GM19468 (cell line): Measurements from ENCODE around the gene POLD3.
"Not testable (repeated sequence)": the region's sequence is repeated elsewhere in the genome, so short reads cannot be mapped to it uniquely, and the experiment has no call there.

Experiments used
- ATAC-seq: cut with Tn5 transposase; IDR thresholded peaks from one replicate; pipeline ENCODE4 v1.9.1; 2021; ENCODE audit warnings: mild to moderate bottlenecking, moderate library complexity, moderate number of reproducible peaks; ENCODE audit not compliant: unreplicated experiment; ENCODE audit errors: extremely low read depth

POLD3 gene

GRCh38 chr11:74581954-74582547 lies 10.3 kb upstream of the POLD3 start:
- no peak for ATAC-seq

- no peak for ATAC-seq
Observed at GRCh38 chr11:74583024-74583624, 9.3 kb upstream of the POLD3 start.

GRCh38 chr11:74590492-74590891 lies 1.9 kb upstream of the POLD3 start:
- ATAC-seq, result not testable (repeated sequence)

GRCh38 chr11:74592063-74592440 lies 330 bp upstream of the POLD3 start:
- no peak for ATAC-seq

GRCh38 chr11:74593463-74593862 lies 1.1 kb downstream of the POLD3 start:
- ATAC-seq, result no peak

GRCh38 chr11:74602637-74603556 lies 10.5 kb downstream of the POLD3 start:
- no peak for ATAC-seq

GRCh38 chr11:74603845-74604244 lies 11.5 kb downstream of the POLD3 start:
- ATAC-seq, result no peak

- ATAC-seq, result no peak
Observed at GRCh38 chr11:74604311-74604710, 11.9 kb downstream of the POLD3 start.

- no peak for ATAC-seq
Observed at GRCh38 chr11:74605403-74605802, 13.0 kb downstream of the POLD3 start.

- no peak for ATAC-seq
Observed at GRCh38 chr11:74608431-74608830, 16.0 kb downstream of the POLD3 start.

- no peak for ATAC-seq
Observed at GRCh38 chr11:74611369-74611861, 19.0 kb downstream of the POLD3 start.

- ATAC-seq, result no peak
Observed at GRCh38 chr11:74612877-74613276, 20.5 kb downstream of the POLD3 start.

- no peak for ATAC-seq
Observed at GRCh38 chr11:74615311-74615710, 22.9 kb downstream of the POLD3 start.

GRCh38 chr11:74615988-74616387 lies 23.6 kb downstream of the POLD3 start:
- ATAC-seq, result no peak

- no peak for ATAC-seq
Observed at GRCh38 chr11:74620531-74620930, 28.1 kb downstream of the POLD3 start.

GRCh38 chr11:74626130-74626529 lies 33.7 kb downstream of the POLD3 start:
- ATAC-seq, result no peak

- no peak for ATAC-seq
Observed at GRCh38 chr11:74626604-74627003, 34.2 kb downstream of the POLD3 start.

- ATAC-seq, result no peak
Observed at GRCh38 chr11:74627381-74627780, 35.0 kb downstream of the POLD3 start.

- ATAC-seq, result no peak
Observed at GRCh38 chr11:74630043-74630442, 37.7 kb downstream of the POLD3 start.

GRCh38 chr11:74633406-74634393 lies 41.3 kb downstream of the POLD3 start:
- no peak for ATAC-seq
